CD4-positive, alpha-beta T cell treated with Interleukin-1 beta for 1 hour (primary cell): ENCODE data around the gene TAX1BP1.

Experiments
- DNase-seq, 2 donors: peaks; one replicate each; pipeline ENCODE4 v3.0.0-alpha.2; 2020 to 2022

Gene TAX1BP1

DNA sequence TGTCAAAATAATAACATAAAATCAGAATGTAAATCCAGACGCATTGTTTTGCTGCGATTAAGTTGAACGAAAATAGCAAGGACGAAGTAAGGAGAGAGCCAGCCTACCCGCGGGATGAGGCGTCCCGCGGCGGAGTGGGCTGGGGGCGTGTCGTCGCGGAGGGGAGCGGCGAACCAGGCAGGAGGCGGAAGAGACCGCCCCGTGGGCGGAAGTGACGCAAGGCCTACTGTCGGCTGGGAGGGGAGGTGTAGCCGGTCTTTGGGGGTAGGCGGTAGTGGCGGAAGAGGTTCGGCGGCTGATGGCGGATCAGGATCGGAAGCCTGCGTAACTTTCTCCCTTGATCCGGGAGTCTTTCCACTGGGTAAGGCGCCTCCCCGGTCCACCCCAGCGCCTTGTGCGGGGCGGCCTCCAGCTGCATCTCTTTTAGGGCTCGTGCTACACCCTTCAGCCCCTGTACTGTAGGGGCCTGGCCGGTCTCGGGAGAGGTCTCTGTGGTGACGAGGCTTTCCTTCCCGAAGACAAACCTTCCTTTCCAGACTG is at the start of gene TAX1BP1:
Gene TAX1BP1 (plus strand): TSS at position 254 of the 540 bp plus-strand sequence. CDS start 8,363 bp downstream, outside the sequence.
- peak; percentile 94 to 95 for DNase-seq

DNA sequence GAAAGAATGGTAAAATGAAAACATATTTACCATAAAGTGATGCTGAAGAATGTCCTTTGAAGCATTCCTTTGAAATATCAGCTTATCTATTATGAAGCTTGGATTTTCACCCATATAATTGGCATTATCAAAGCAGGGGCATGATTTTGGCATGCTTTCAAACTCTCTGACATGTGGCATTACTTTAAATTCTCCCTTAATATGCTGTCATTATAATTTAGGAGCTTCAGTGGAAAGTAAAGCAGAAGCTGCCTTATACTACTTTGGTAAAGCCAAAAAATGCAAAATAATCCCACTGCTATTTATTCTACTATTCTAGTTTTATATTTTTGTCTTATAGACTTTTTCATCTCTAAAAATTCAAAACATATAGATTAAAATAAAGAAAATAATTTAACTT is 49.3 kb upstream of the TAX1BP1 start:
- no peak for DNase-seq

DNA sequence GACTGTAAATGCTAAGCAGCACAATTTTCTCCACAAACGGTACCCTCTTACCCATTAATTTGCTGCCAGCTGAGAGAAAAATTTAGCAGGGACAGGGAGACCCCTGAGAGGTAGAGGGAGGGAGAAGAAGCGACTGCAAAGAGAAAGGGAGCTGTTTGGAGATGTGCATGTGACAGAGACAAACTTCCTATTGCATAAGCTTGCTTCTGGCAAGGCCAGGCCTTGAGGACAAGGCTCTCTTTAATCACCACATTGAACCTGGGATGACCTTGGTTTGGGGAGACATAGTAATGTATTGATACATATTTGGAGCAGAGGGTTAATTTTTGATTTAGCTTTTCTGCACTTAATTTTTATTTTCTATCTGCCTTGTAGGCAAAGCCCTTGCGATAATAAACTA is 46.2 kb upstream of the TAX1BP1 start:
- no peak for DNase-seq

DNA sequence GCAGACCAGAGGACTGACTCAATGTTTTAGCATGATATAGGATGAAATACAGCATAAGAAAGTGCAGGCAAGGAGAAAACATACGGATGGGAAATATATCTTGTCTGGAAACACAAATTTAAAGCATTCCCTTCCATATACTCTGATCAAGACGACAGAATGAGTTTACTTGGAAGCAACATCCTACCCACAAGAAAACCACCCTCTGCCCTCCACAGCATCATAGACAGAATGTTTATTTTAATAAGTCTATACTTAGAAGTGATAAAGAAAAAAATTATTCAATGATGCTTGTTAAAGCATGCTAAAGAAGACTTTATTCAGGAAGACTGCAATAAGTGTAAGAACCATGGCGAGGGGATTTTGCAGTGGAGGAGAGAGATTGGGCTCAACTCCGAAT is 44.9 kb upstream of the TAX1BP1 start:
- DNase-seq = no peak

DNA sequence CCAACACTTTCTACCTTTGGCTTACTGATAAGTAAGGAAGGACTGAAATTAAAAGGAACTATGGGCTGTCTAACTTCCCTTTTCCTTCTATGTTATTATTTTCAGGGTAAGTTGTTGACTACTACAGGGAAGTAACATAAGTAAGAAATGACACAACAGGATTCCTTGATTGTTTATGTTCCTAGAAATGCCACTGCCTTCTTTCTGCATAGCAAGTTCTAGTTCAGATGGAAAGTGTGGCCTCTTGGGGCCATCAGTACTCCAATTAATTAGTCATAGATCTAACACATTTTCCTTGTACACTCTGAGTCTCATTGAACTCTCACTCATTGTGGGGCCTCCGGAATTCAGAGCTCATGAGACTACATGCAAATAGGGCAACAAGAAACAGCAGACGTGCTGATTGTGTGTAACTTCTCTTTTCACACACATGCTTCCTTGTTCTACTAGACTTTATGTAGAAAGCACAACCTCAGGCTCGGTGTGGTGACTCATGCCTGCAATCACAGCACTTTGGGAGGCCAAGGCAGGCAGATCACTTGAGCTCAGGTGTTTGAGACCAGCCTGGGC is 42.0 kb upstream of the TAX1BP1 start:
- peak in 1 of 2 donors; percentile 62 for DNase-seq

DNA sequence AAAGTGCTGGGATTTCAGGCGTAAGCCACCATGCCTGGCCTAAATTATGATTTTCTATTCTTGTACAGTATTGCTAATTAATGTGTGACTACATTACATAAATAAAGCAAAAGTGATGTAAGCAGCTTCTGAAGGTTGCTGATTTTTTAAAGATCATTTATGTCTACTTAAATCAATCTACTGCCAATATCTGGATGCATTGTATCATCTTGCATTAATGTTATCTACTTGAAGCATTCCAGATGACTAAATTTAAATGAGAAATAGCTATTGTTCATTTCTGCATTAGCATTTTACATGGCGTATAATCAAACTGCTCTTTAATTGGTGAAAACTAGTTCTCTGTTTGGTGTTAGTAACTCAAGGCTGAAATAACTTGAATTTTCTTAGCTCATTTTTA is 40.2 kb upstream of the TAX1BP1 start:
- DNase-seq = no peak

DNA sequence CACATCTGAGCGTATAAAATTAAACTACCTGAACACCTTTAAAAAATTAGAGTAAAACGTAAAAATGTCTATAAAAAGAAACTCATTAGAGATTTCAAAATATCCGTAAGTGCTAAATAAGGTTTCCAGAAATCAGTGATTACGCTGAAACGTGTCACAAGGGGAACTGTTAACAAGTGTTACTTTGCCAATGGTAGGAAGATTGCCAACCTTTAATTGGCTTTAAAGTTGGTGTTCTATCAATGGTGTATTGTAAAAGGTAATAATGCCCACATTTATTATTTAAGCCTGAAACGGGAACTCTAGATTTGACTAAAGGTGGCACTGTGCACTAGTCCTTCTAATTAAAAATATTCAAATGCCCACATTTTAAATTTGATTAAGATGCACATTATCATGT is 39.5 kb upstream of the TAX1BP1 start:
- DNase-seq = no peak

DNA sequence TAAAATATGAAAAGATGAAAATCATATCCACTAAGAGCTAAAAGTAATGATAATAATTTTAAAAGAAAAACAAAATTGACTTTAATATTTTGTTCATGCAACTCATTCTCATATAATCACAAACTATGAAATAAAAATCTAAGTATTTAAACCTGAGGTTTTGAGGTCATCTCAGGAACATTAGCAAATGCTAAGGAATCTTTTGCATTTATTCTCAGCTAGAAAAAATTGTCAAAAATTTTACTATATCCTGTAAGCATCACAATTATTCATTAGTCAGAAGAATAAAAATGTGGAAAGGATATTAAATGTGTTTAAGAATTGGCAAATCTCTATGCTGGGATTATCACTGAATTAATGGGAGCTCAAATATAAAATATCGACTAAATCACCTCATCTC is 36.8 kb upstream of the TAX1BP1 start:
- no peak for DNase-seq

DNA sequence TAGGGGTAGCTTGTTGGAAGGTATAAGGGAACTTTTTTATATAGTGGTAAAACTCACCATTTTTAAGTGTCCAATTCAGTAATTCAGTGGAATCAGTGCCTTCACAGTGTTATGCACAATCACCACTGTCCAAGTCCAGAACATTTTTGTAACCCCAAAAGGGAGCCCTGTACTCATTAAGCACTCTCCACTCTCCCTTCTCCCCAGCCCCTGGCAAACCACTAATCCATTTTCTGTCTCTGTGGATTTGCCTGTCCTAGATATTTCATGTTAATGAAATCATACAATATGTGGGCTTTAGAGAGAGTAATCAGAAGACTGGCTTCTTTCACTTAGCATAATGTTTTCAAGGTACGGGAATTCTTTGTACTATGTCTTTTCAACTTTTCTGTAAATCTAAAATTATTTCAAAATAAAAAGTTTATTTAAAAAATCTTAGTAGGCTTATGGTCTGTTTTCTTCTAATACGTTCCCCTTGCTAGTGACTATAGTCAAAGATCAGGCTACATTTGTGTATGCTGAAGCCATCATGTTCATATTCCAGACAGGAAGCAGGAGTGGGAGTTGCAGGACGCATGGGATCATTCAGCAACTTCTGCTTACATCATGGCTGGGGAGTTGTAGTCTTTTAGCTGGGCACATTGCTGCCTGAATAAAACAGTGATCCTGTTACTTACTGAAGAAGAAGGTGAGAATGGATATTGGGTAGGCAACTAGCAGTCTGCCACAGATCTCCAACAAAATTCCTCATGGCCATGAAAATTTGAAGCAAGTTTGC is 35.4 kb upstream of the TAX1BP1 start:
- DNase-seq = no peak

DNA sequence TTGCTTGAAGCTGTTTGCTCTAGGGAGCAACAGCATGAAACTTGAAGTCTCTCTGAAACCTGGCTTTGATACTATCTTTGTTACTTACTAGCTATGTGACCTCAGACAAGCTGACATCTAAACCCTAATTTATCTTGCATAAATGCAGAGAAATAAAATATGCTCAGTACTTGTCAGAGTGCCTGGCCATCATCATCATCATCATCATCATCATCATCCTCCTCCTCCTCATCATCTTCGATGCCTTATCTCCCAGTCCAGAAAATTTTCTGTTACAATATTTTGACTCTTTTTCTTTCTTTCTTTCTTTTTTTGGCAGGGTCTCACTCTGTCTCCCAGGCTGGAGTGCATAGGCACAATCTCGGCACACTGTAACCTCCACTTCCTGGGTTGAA is 34.8 kb upstream of the TAX1BP1 start:
- DNase-seq = no peak

DNA sequence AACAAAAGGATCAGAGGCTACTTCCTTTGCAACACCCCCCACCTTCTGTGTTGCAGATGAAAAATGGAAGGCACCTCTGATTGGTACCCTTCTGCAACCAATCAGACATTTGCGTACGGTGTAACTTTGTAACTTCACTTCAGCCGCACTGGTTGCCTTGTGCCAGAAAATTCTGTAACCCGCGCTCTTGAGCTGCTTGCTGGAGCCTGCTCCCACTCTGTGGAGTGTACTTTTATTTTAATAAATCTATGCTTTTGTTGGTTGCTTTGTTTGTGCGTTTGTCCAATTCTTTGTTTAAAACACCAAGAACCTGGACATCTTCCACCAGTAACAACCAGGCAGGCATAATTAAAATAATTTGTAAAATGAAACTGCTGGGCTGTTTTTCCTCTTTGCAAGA is 31.5 kb upstream of the TAX1BP1 start:
- DNase-seq = no peak

DNA sequence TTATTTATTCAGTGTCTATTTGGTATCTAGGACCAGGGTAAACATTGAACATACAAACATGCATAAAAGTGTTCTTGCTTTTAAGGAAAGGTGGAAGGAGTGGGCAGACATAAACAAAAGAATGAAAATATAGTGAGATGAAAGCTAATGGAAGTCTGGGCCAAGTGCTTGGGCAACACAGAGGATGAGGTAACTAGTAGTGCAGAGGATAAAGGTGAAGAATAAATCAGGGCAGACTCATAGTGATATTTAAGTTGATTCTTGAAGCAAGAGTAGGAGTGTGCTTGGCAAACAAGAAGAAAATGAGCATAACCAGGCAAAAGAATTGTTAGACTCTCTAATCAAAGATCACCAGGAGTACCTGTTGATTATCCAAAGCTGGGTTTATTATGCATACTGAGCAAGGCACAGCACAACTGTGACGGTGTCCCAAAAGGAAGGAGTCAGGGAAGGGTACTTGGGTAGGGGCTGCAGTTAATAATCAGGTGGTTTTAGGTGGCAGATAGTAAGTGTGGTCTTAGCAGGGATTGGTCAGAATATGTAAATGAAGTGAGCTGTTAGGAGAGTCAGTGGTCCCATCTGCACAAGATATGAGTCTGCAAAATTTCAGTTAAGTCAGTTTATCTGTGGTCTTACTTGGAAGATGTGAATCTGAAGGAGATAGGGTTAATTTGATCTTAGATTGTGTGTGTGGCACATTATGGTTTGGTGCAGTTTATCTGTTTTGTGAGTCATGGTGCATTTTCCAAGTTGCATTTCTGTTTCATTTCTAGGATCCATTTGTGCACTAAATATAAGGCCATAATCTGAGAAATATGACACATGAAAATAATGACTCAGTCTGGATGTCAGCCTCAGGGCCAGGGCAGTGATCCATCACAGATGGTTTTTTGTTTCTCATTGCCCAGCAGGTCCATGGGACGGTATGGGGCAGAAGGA is 30.6 kb upstream of the TAX1BP1 start:
- DNase-seq = no peak

DNA sequence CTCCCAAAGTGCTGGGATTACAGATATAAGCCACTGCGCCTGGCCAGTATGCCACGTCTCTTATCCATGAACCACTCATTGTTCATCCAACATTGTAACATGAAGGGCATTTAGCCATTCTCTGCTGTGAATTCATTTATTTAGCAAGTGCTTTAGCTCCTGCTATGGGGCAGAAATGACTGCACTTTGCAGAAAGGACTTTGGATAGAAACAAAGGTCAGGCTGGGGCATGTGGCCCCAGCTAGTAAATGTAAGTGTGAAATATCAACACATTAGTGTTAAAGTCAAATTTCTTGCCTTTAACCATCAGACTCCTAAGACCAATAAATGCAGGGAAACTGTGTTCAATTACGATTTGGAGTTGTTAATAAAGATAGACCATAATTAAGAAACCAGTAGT is 27.7 kb upstream of the TAX1BP1 start:
- no peak for DNase-seq

DNA sequence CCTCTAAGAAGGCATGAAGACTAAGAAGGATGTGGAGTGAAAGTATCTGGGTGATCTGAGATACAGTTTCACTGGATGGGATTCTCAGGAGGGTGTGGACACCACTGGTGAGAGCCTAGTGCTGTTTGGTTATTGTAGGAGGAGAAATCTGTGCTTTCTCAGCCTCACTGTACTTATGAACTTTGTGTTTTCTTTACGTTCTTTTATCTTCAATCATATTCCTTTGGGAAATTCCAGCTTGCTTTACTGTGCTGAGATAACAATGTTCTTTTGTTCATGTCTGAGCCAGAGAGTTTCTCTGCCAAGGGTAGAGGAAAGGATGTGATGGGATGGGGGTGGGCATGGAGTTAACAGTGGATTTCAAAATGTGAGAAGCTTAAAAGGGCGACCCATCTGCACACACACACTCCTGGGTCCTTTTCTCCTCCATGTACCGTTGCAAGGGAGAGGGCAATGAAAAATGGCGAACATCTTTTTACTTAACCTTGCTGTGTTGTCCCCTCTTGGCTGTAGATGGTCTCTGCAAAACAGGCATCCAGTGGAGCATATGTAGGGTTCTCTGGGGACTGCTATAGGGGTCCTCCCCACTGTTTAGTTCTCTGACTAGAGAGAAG is 25.0 kb upstream of the TAX1BP1 start:
- DNase-seq = no peak

DNA sequence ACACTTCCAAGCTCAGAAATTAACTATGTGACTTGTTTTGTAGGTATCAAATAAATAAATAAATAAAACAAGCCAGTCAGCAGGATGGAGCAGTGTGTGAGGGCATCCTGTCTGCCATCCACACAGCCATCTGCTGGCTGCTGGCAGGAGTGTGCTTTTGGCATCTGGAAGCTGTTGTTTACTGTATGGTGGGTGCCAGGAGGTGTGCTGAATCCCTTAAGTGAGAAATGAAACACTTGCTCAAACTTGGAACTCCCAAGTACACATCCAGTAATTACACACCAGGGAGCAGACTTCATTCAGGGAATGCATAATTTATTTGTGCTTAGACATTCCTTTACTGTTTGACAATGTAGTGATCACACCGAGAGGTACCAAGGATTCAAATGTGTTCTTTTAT is 16.9 kb upstream of the TAX1BP1 start:
- no peak for DNase-seq

DNA sequence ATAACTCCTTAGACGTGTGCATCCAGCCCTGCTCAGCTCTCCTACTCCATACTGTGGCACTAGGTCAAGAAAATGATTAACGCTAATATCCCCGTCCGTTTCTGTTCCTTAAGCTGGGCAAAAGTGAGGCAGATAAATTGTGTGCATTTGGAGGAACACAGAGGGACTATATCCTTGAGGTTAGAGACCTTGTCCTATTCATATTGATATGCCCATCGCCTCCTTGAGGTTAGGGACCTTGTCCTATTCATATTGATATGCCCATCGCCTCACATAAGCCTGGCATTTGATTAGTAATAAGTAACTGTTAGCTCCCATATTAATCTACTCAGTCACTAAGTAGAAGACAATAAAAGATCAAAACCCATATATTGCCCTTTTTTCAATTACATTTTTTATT is 12.9 kb upstream of the TAX1BP1 start:
- no peak for DNase-seq

DNA sequence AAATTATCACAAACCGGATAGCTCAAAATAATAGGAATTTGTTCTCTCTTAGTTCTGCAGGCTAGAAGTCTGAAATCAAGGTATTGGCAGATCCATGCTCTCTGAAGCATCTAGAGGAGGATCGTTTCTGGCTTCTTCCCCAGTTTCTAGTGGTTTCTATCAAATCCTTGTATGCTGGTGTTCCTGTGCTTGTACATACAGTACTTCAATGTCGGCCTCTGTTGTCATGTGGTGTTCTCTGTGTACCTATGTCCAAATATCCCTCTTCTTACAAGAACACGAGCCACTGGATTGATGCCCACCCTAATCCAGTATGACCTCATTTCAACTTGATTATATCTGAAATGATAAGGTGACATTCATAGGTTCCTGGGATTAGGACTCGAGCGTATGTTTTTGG is 9.8 kb upstream of the TAX1BP1 start:
- no peak for DNase-seq

DNA sequence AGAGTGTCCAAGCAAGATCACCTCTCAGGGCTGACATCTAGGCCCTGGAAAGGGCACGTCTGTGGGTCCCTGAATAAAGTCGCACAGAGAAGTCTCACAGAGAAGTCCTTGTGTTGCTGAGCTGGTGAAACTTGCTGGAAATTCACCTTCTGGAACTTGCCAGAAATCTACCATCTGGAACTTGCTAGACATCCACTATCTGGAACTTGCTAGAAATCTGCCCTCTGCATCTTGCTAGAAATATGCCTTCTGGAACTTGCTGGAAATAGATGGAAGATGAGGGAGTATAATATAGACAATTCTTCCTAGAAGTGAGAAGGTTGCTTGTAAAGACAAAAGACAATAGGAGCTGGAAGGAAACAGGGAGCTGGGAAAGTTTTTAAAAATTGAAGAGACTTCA is 5.4 kb upstream of the TAX1BP1 start:
- no peak for DNase-seq

DNA sequence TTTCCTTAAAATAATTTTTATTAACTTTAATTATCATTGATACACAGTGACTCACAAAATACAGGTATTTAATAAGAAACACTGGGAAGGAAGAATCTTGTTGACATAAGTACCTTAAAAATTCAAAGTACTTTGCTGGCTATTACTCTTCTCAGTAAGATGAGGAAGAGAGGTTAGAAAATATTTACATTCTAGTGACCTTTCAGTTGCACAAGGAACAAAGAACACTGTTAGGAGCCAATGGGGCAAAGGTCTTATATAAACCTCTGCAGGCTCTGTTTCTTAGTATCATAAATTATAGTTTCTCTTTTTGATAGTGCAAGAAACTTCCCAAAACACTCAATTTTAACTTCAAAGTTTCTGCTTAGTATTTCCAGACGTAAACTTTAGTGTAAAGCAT is 4.8 kb upstream of the TAX1BP1 start:
- DNase-seq = no peak

DNA sequence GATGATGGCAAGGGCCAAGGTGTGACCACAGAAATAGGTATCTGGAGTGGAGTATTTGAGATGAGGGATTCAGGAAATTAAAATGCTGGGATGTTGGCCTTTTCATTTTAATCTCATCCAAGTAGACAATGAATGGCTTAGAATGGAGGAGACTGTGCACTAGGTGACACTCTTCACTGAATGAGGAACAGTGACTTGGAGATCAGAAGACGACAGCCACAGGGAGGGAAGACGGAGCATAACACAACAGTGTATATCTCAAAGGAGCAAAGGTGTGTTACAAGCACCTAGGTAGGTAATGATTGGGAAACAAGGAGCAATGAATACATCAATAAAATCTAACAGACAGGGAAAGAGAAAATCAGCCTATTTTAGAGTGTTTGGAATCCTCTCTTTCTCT is 4.1 kb upstream of the TAX1BP1 start:
- DNase-seq = no peak

DNA sequence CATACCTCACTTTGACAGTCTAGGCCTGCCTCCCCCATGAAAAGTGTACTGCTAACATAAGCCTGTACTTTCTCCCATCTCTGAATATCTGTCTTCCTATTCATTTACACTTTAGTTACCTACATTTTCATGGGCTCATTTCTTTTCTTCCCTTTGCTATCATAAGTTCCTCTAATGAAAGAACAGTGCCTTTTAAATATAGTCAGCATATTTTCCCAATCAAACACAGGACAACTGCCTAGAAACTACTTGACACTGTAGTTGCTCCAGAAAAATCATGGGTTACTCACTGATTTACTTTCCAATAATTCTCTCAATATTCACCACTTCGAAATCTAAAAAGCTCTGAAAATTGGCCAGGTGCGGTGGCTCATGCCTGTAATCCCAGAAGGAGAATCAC is 2.8 kb upstream of the TAX1BP1 start:
- no peak for DNase-seq

DNA sequence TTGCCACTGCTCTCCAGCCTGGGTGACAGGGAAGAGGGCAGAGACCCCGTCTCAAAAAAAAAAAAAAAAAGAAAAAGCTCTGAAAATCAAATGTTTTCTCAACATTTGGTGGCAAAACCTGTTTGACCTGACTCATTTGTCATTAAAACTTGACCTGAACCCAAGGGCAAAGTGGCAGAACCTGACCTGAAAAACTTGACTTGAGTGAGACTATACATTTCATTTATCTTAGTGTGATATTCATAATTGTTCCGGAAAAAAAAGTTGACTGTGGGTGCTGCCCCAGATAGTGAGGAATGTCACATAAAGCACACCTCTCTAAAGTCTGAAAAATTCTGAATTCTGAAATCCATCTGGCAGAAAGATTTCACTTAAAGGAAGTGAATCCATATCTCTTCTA is 2.3 kb upstream of the TAX1BP1 start:
- DNase-seq = no peak

DNA sequence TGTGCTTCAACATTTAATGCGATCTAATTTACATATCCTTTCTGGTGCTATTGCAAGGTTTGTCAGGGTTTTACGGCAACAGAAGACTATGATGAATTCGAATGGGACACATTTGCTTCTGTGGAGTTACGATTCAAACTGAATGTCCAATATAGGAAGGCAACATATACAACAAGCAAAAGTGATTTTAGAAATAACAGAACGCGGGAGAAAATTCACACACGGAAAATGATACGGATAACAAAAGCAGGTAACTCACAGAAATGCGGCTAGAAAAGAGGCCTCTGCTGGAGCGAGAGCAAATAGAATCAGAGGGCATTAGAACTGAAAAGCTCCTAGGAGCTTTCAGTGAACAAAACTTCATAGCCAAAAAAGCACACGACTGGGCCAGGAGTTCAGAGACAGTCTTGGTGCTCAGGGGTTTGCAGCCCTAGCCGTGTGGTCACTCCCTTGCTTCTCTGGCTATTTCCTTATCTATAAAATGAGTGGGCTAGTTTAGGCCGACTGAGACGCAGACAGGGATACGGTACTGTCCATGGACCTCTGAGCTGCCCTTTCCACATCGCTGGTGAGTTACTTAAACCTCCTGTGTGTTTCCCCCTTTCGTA is 557 bp upstream of the TAX1BP1 start:
- no peak for DNase-seq
